Osteocyte (in vitro differentiated cells): Measurements from ENCODE around the gene ABHD15. TPM values are rescaled to one million over a fixed set of nuclear protein-coding genes. Genes with fewer than 3 reads are reported as not detected.

ENCODE experiments used
- DNase-seq: peaks from one replicate; pipeline ENCODE4 v3.0.0; 2021; ENCODE audit warnings: mixed read lengths; ENCODE audit not compliant: unreplicated experiment; ENCODE audit errors: extremely low spot score
- H3K27ac Mint-ChIP-seq: one replicate; pipeline ENCODE4 v1.8.0; 2021; ENCODE audit warnings: mild to moderate bottlenecking, mixed read lengths; ENCODE audit not compliant: unreplicated experiment
- H3K27me3 Mint-ChIP-seq: one replicate; pipeline ENCODE4 v1.8.0; 2021; ENCODE audit warnings: mixed read lengths; ENCODE audit not compliant: unreplicated experiment
- H3K36me3 Mint-ChIP-seq: one replicate; pipeline ENCODE4 v1.8.0; 2021; ENCODE audit warnings: mixed read lengths; ENCODE audit not compliant: unreplicated experiment
- H3K4me1 Mint-ChIP-seq: one replicate; pipeline ENCODE4 v1.8.0; 2021; ENCODE audit warnings: mixed read lengths; ENCODE audit not compliant: unreplicated experiment
- H3K4me3 Mint-ChIP-seq: one replicate; pipeline ENCODE4 v1.8.0; 2021; ENCODE audit warnings: mild to moderate bottlenecking, moderate library complexity, mixed read lengths; ENCODE audit not compliant: unreplicated experiment
- H3K9me3 Mint-ChIP-seq: one replicate; pipeline ENCODE4 v1.8.0; 2021; ENCODE audit warnings: mixed read lengths; ENCODE audit not compliant: unreplicated experiment
- CTCF ChIP-seq: fragments of 200-600 bp; sonication (generic); IDR thresholded peaks from 2 replicates; pipeline ENCODE4 v1.5.0; 2021; ENCODE audit warnings: antibody characterized with exemption, mild to moderate bottlenecking, moderate library complexity
- total RNA-seq: library from RNA; stranded (reverse); gene quantifications from 2 replicates; pipeline ENCODE4 v1.2.1, GENCODE V29; 2021

Gene ABHD15
- total RNA-seq, 1 donor from 2014 or later: 12.8 TPM

- H3K27ac Mint-ChIP-seq: no peak overlapping the region
- DNase-seq: no peak
- no peak overlapping the region for H3K4me3 Mint-ChIP-seq
- no peaks in the 10 kb centered on the region for H3K27me3 Mint-ChIP-seq
- no peak for TF ChIP-seq CTCF
- no peaks in the 10 kb centered on the region for H3K9me3 Mint-ChIP-seq
- H3K4me1 Mint-ChIP-seq: peaks cover 55% of the 10 kb centered on the region
- no peaks in the 10 kb centered on the region for H3K36me3 Mint-ChIP-seq
Observed at GRCh38 chr17:29596811-29597210, 30.0 kb upstream of the ABHD15 start.

GRCh38 chr17:29595943-29596774, 29.3 kb upstream of the ABHD15 start:
- Mint-ChIP-seq H3K4me1 (peaks cover 58% of the 10 kb centered on the region), H3K27me3 (no peaks in the 10 kb centered on the region), H3K36me3 (no peaks in the 10 kb centered on the region), H3K27ac (no peak overlapping the region), H3K9me3 (no peaks in the 10 kb centered on the region), H3K4me3 (no peak overlapping the region)
- no peak for DNase-seq
- TF ChIP-seq CTCF: no peak

- peak overlapping the region; percentile 18 for H3K27ac Mint-ChIP-seq
- no peak for TF ChIP-seq CTCF
- H3K9me3 Mint-ChIP-seq: no peaks in the 10 kb centered on the region
- no peaks in the 10 kb centered on the region for H3K36me3 Mint-ChIP-seq
- no peak for DNase-seq
- H3K4me1 Mint-ChIP-seq: peaks cover 66% of the 10 kb centered on the region
- peak overlapping the region; percentile 35 for H3K4me3 Mint-ChIP-seq
- H3K27me3 Mint-ChIP-seq: no peaks in the 10 kb centered on the region
Observed at GRCh38 chr17:29595107-29595942, 28.5 kb upstream of the ABHD15 start.

GRCh38 chr17:29594519-29595090, 27.8 kb upstream of the ABHD15 start:
- Mint-ChIP-seq H3K36me3 (no peaks in the 10 kb centered on the region), H3K4me3 (peak overlapping the region; percentile 73), H3K27ac (peak overlapping the region; percentile 18), H3K9me3 (no peaks in the 10 kb centered on the region), H3K4me1 (peaks cover 71% of the 10 kb centered on the region), H3K27me3 (no peaks in the 10 kb centered on the region)
- no peak for TF ChIP-seq CTCF
- DNase-seq: no peak
